Mesenchymal stem cell (in vitro differentiated cells and primary cell): ENCODE data around the gene CFAP54. TPM values are rescaled to one million over a fixed set of nuclear protein-coding genes. Genes with fewer than 3 reads are reported as not detected.

ENCODE experiments used
- DNase-seq: peaks from one replicate; pipeline ENCODE4 v3.0.0-alpha.2; 2013
- H2AFZ ChIP-seq: one replicate; pipeline ENCODE4 v1.6.1; 2013; ENCODE audit warnings: low read depth, mild to moderate bottlenecking, control low read depth, inconsistent platforms, low read length, moderate library complexity
- H2AK5ac ChIP-seq: 2 replicates; pipeline ENCODE4 v1.6.1; 2013; ENCODE audit warnings: low read length, moderate library complexity, mild to moderate bottlenecking, inconsistent platforms; ENCODE audit not compliant: severe bottlenecking
- H2BK120ac ChIP-seq: one replicate; pipeline ENCODE4 v1.6.1; 2013; ENCODE audit warnings: low read depth, mild to moderate bottlenecking, inconsistent platforms, low read length, moderate library complexity
- H2BK12ac ChIP-seq, 2 experiments: one replicate each; pipeline ENCODE4 v1.6.1; 2013; ENCODE audit warnings: inconsistent platforms in 2 of 2, low read length in 2 of 2, mild to moderate bottlenecking in 2 of 2, moderate library complexity in 2 of 2, control low read depth in 1 of 2
- H2BK15ac ChIP-seq: one replicate; pipeline ENCODE4 v1.6.1; 2013; ENCODE audit warnings: mild to moderate bottlenecking, low read depth, inconsistent platforms; ENCODE audit not compliant: poor library complexity, severe bottlenecking
- H2BK5ac ChIP-seq: 2 replicates; pipeline ENCODE4 v1.6.1; 2013; ENCODE audit warnings: low read depth, mild to moderate bottlenecking, low read length, control low read depth, inconsistent platforms; ENCODE audit not compliant: poor library complexity, severe bottlenecking
- H3K14ac ChIP-seq, 2 experiments: one replicate each; pipeline ENCODE4 v1.6.1; 2013; ENCODE audit warnings: inconsistent platforms in 2 of 2, low read length in 2 of 2, control low read depth in 1 of 2, mild to moderate bottlenecking in 1 of 2, moderate library complexity in 1 of 2
- H3K18ac ChIP-seq, 2 experiments: one replicate each; pipeline ENCODE4 v1.6.1; 2013; ENCODE audit warnings: inconsistent platforms in 2 of 2, low read length in 2 of 2, control low read depth in 1 of 2, low read depth in 1 of 2, mild to moderate bottlenecking in 1 of 2
- H3K23ac ChIP-seq, 2 experiments: one replicate each; pipeline ENCODE4 v1.6.1; 2013; ENCODE audit warnings: inconsistent platforms in 2 of 2, low read length in 2 of 2, mild to moderate bottlenecking in 2 of 2, moderate library complexity in 2 of 2, control low read depth in 1 of 2
- H3K27ac ChIP-seq: 2 replicates; pipeline ENCODE4 v1.5.1; 2013; ENCODE audit warnings: mild to moderate bottlenecking, moderate library complexity, low read length, control low read depth, inconsistent platforms; ENCODE audit not compliant: poor library complexity, severe bottlenecking
- H3K27me3 ChIP-seq, 2 experiments: 2 replicates each; pipeline versions ENCODE4 v1.6.1 to v1.7.0; 2013; ENCODE audit warnings: low read length in 2 of 2, mild to moderate bottlenecking in 2 of 2, moderate library complexity in 2 of 2, control low read depth in 1 of 2, inconsistent platforms in 1 of 2; ENCODE audit not compliant: control insufficient read depth in 1 of 2, insufficient read depth in 1 of 2
- H3K36me3 ChIP-seq, 2 experiments: 2 replicates each; pipeline versions ENCODE4 v1.6.1 to v1.7.0; 2013; ENCODE audit warnings: low read length in 2 of 2, control low read depth in 1 of 2, inconsistent platforms in 1 of 2, low read depth in 1 of 2, mild to moderate bottlenecking in 1 of 2; ENCODE audit not compliant: insufficient read depth in 2 of 2, control insufficient read depth in 1 of 2
- H3K4ac ChIP-seq, 2 experiments: one replicate each; pipeline ENCODE4 v1.6.1; 2013; ENCODE audit warnings: inconsistent platforms in 2 of 2, low read length in 2 of 2, mild to moderate bottlenecking in 2 of 2, moderate library complexity in 2 of 2, control low read depth in 1 of 2, low read depth in 1 of 2
- H3K4me1 ChIP-seq: 2 replicates; pipeline ENCODE4 v1.6.1; 2013; ENCODE audit warnings: low read depth, low read length, control low read depth; ENCODE audit not compliant: control insufficient read depth, insufficient read depth
- H3K4me2 ChIP-seq: 2 replicates; pipeline ENCODE4 v1.6.1; 2013; ENCODE audit warnings: low read length, mild to moderate bottlenecking, inconsistent platforms; ENCODE audit not compliant: poor library complexity, severe bottlenecking
- H3K4me3 ChIP-seq, 2 experiments: 2 replicates each; pipeline versions ENCODE4 v1.5.1 to v1.7.0; 2013; ENCODE audit warnings: low read length in 2 of 2, mild to moderate bottlenecking in 2 of 2, control low read depth in 1 of 2, low read depth in 1 of 2; ENCODE audit not compliant: insufficient read depth in 1 of 2
- H3K79me1 ChIP-seq: replicated peaks from 2 replicates; pipeline ENCODE4 v1.6.1; 2013; ENCODE audit warnings: mild to moderate bottlenecking, control low read depth, low read length, inconsistent platforms; ENCODE audit not compliant: poor library complexity, severe bottlenecking
- H3K9ac ChIP-seq: 2 replicates; pipeline ENCODE4 v1.7.0; 2013; ENCODE audit warnings: mild to moderate bottlenecking, low read length, moderate library complexity
- H3K9me3 ChIP-seq: 2 replicates; pipeline ENCODE4 v1.7.0; 2013; ENCODE audit warnings: mild to moderate bottlenecking, low read length; ENCODE audit not compliant: control insufficient read depth
- H4K8ac ChIP-seq: one replicate; pipeline ENCODE4 v1.6.1; 2013; ENCODE audit warnings: inconsistent platforms, mild to moderate bottlenecking, low read length, moderate library complexity
- H4K91ac ChIP-seq: one replicate; pipeline ENCODE4 v1.6.1; 2013; ENCODE audit warnings: mild to moderate bottlenecking, low read length, inconsistent platforms
- WGBS: methylation state at CpG from one replicate; pipeline ENCODE4 v1.1.7; 2013; ENCODE audit warnings: mixed read lengths; 5-methylcytosine and 5-hydroxymethylcytosine counted together
- polyA plus RNA-seq, 2 experiments: library from polyadenylated mRNA; stranded (reverse); fragments of 200-250 nt; gene quantifications; one replicate each; pipeline ENCODE4 v1.2.3, GENCODE V29; 2013

The CFAP54 gene, protein sequence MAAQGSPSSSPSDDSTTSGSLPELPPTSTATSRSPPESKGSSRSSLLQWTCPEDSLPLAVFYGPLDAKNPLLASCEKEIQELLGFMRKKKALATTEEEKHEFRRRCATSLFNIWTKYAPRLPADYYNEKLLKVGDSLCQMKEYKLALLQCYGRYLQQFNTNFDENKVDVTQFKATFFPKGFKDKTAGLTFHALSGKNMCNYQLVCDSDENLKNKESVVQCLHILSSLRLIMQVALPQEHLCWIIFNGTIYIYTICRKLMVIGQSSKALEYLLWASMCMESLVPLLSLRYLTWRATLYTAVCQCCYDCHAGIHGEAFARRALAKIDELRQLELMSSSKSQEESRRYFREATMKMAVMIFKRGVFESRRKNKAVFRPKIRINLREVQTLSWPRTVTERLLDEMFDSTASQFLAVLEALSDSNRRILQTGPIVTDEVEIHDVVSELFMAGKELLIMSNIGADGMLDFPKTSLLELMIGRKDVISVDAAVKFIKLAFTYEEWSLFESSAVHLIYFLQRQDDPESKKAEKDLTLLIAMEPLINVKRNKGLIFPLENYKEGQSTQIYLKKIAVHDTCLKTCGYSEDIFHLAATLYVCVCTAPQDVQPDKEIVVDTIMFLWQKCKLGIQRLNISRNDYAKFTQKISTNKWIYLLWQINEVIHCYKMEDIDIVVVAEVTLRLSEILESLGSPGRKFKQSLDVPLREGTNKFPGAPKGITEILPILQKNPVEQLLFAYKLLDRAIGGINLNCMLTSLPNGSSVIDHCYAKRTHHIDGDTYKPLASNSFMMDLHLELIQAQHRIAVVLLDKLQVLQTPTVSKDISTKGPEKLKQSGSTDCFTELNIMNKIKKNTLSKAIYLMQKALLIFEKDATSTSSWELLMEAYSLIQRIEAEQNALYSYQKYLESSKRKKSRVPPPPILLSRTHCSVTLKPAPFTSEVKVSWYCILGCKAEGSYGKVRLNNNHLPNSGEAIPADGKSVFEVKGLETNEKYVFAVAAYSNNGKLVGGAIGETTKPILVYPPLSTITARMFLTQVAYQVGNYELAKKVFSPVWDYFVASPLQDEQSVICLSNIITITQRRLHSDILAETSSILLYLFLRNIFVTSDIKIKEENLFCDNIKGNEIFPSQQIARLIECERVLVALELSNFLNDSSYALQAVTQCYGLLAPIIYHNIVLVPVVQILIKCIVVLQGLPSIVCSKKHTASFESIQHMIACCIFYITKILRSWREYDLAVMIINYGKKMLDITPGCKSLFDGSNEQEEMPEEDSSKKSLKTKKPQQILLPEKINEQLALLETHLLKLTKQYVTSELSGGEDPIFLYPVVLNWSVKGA (N-terminal part only)
- 0.88 TPM for polyA plus RNA-seq (2013, experiment 1 of 2)
- 0.74 TPM for polyA plus RNA-seq (2013, experiment 2 of 2)

DNA sequence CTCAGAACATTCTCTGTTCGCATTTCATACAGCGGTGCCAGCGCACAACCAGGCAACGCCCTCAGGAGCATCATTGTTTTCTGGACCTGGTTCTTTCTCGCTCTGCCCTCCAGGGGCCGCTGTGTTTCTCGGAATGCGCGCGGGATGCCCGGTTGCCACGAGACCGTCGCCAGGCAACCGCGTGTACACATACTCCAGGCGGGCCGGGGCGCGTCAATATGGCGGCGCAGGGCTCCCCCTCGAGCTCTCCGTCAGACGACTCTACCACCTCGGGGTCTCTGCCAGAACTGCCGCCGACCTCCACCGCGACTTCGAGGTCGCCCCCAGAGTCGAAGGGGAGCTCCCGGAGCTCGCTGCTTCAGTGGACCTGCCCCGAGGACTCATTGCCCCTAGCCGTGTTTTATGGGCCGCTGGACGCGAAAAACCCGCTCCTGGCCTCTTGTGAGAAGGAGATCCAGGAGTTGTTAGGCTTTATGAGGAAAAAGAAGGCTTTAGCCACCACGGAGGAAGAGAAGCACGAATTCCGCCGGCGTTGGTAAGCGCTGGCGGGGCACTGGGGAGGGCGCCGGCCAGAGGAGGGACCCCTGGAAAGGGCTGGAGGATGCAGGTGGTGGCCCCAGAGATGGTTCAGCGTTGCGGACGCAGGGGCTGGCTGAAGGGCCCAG lies at the start of gene CFAP54:
Gene CFAP54, plus strand, starts transcription at position 186 of the 665 bp plus-strand sequence. Its CDS starts 33 bp downstream, at position 219.
- WGBS, result 1% methylated on average over 52 of the region's 53 CpGs
- peak within 1 kb of the TSS; percentile 43 for H2AFZ ChIP-seq
- H2AK5ac ChIP-seq, result no peak within 1 kb of the TSS
- no peak within 1 kb of the TSS for H3K23ac ChIP-seq
- H3K14ac ChIP-seq, result peak within 1 kb of the TSS in 1 of 2 experiments; percentile 57
- H3K18ac ChIP-seq, result peak within 1 kb of the TSS in 1 of 2 experiments; percentile 70
- no peak within 1 kb of the TSS for H2BK15ac ChIP-seq
- no peaks in the 10 kb centered on the region for H3K36me3 ChIP-seq
- peak within 1 kb of the TSS; percentile 84 for H4K8ac ChIP-seq
- H2BK12ac ChIP-seq, result peak within 1 kb of the TSS in 1 of 2 experiments; percentile 19
- peaks cover 5% of the 10 kb centered on the region for H3K4me1 ChIP-seq
- no peaks in the 10 kb centered on the region for H3K9me3 ChIP-seq
- H4K91ac ChIP-seq, result no peak within 1 kb of the TSS
- H3K4ac ChIP-seq, result no peak within 1 kb of the TSS
- no peak within 1 kb of the TSS for H2BK5ac ChIP-seq
- DNase-seq, result peak; percentile 94
- H2BK120ac ChIP-seq, result peak within 1 kb of the TSS; percentile 43
- H3K4me3 ChIP-seq, result peak within 1 kb of the TSS; percentile 79 to 91
- H3K27ac ChIP-seq, result peak within 1 kb of the TSS; percentile 11
- peaks cover 2% of the 10 kb centered on the region for H3K79me1 ChIP-seq
- H3K4me2 ChIP-seq, result peak within 1 kb of the TSS; percentile 69
- H3K9ac ChIP-seq, result peak within 1 kb of the TSS; percentile 99
- no peaks in the 10 kb centered on the region for H3K27me3 ChIP-seq

DNA sequence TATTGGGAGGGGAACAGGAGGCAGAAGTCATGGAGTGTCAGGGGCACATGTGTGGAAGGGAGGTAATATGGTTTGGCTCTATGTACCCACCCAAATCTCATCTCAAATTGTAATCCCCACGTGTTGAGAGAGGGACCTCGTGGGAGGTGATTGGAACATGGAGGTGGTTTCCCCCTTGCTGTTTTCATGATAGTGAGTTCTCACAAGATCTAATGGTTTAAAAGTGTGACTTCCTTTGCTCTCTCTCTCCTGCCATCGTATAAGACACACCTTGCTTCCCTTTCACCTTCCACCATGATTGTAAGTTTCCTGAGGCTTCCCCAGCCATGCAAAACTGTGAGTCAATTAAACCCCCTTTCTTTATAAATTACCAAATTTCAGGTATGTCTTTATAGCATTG lies 47.6 kb upstream of the CFAP54 start:
- H3K14ac ChIP-seq, result no peak overlapping the region
- no peak overlapping the region for H3K23ac ChIP-seq

DNA sequence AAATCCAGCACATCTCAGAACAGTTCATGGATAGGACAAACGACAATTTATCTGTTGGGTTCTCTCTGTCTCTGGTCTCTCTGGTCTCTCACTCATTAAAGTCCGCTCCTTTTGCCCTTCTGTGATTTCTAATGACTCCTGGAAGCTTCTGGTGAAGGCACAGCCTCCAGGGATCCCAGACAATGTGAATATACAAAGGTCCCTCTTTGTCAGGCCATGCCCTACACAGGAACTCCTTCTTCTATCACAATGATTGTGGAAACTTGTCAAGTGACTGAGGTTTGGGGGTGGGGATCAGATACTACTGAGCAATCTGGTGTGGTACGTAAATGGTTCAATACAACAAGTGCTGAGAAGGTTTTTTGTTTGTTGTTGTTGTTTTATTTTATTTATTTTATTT lies 46.5 kb upstream of the CFAP54 start:
- WGBS, result 100% methylated on average over 3 of the region's 3 CpGs
- H3K14ac ChIP-seq, result no peak overlapping the region

More for the DNA sequence above, 47.6 kb upstream of the CFAP54 start:
- no peak overlapping the region for H2BK5ac ChIP-seq
- 67% methylated on average over 1 of the region's 3 CpGs for WGBS
- no peaks in the 10 kb centered on the region for H3K36me3 ChIP-seq
- H3K4me3 ChIP-seq, result no peak overlapping the region
- H3K4ac ChIP-seq, result no peak overlapping the region
- no peak overlapping the region for H2BK12ac ChIP-seq
- no peak overlapping the region for H3K18ac ChIP-seq
- no peaks in the 10 kb centered on the region for H3K79me1 ChIP-seq
- no peak overlapping the region for H2AFZ ChIP-seq
- DNase-seq, result no peak
- H3K9ac ChIP-seq, result no peak overlapping the region
- no peak overlapping the region for H2BK120ac ChIP-seq
- peaks cover 3% of the 10 kb centered on the region for H3K4me1 ChIP-seq
- no peaks in the 10 kb centered on the region for H3K9me3 ChIP-seq
- H3K27ac ChIP-seq, result no peak overlapping the region
- no peak overlapping the region for H4K91ac ChIP-seq
- no peaks in the 10 kb centered on the region for H3K27me3 ChIP-seq
- H2AK5ac ChIP-seq, result no peak overlapping the region
- H4K8ac ChIP-seq, result no peak overlapping the region
- no peak overlapping the region for H2BK15ac ChIP-seq
- no peak overlapping the region for H3K4me2 ChIP-seq

More for the DNA sequence above, 46.5 kb upstream of the CFAP54 start:
- Histone ChIP-seq H3K4me3 (no peak overlapping the region), H3K4me2 (no peak overlapping the region), H3K9me3 (no peaks in the 10 kb centered on the region), H3K36me3 (no peaks in the 10 kb centered on the region), H2AK5ac (no peak overlapping the region), H2AFZ (no peak overlapping the region), H3K27me3 (no peaks in the 10 kb centered on the region), H3K18ac (no peak overlapping the region), H3K79me1 (no peaks in the 10 kb centered on the region), H2BK5ac (no peak overlapping the region), H2BK15ac (no peak overlapping the region), H2BK12ac (no peak overlapping the region), H3K27ac (no peak overlapping the region), H3K9ac (no peak overlapping the region), H3K4ac (no peak overlapping the region), H3K4me1 (peaks cover under 1% of the 10 kb centered on the region), H2BK120ac (no peak overlapping the region), H3K23ac (no peak overlapping the region), H4K91ac (no peak overlapping the region), H4K8ac (no peak overlapping the region)
- DNase-seq, result no peak
